ENCODE data around the gene RGR. TPM values are rescaled to one million over a fixed set of nuclear protein-coding genes. Genes with fewer than 3 reads are reported as not detected.

RGR gene
- total and polyA plus RNA-seq, 2 experiments from 2014 or later: not detected

- Mint-ChIP-seq H3K27me3 (ENCODE audit: insufficient read depth, low read depth, poor library complexity) (peaks cover 40% of the 10 kb centered on the region), H3K4me1 (peaks cover 5% of the 10 kb centered on the region), H3K27ac (no peak overlapping the region), H3K36me3 (ENCODE audit: low read depth) (no peaks in the 10 kb centered on the region), H3K9me3 (no peaks in the 10 kb centered on the region), H3K4me3 (no peak overlapping the region)
- Histone ChIP-seq H3K36me3 (ENCODE audit: insufficient read depth) (no peaks in the 10 kb centered on the region), H3K79me2 (replicated peaks; ENCODE audit: insufficient read depth) (no peaks in the 10 kb centered on the region), H3K9me2 (ENCODE audit: insufficient read depth) (no peaks in the 10 kb centered on the region), H3K4me1 (ENCODE audit: insufficient read depth) (peaks cover 3% of the 10 kb centered on the region; the same call in 1 of the 2 replicates), H3F3A (replicated peaks; ENCODE audit: low read depth) (no peaks in the 10 kb centered on the region), H3K27ac (ENCODE audit: low read depth) (no peak overlapping the region), H3K27me3 (ENCODE audit: insufficient read depth) (peaks cover 40% of the 10 kb centered on the region), H2AFZ (no peak overlapping the region), H4K20me1 (replicated peaks; ENCODE audit: insufficient read depth) (no peaks in the 10 kb centered on the region), H3K4me3 (no peak overlapping the region), H3K4me2 (no peak overlapping the region)
- DNase-seq (ENCODE audit: low spot score) (no peak), ATAC-seq (no peak)
- TF ChIP-seq, protein P1, sequence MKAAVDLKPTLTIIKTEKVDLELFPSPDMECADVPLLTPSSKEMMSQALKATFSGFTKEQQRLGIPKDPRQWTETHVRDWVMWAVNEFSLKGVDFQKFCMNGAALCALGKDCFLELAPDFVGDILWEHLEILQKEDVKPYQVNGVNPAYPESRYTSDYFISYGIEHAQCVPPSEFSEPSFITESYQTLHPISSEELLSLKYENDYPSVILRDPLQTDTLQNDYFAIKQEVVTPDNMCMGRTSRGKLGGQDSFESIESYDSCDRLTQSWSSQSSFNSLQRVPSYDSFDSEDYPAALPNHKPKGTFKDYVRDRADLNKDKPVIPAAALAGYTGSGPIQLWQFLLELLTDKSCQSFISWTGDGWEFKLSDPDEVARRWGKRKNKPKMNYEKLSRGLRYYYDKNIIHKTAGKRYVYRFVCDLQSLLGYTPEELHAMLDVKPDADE (IDR thresholded peaks at IDR 0.05): no peak
- TF ChIP-seq, protein P2, sequence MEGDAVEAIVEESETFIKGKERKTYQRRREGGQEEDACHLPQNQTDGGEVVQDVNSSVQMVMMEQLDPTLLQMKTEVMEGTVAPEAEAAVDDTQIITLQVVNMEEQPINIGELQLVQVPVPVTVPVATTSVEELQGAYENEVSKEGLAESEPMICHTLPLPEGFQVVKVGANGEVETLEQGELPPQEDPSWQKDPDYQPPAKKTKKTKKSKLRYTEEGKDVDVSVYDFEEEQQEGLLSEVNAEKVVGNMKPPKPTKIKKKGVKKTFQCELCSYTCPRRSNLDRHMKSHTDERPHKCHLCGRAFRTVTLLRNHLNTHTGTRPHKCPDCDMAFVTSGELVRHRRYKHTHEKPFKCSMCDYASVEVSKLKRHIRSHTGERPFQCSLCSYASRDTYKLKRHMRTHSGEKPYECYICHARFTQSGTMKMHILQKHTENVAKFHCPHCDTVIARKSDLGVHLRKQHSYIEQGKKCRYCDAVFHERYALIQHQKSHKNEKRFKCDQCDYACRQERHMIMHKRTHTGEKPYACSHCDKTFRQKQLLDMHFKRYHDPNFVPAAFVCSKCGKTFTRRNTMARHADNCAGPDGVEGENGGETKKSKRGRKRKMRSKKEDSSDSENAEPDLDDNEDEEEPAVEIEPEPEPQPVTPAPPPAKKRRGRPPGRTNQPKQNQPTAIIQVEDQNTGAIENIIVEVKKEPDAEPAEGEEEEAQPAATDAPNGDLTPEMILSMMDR (conservative IDR thresholded peaks at IDR 0.05; ENCODE audit: low read depth in 2 of 2): no peak
- TF ChIP-seq EZH2phosphoT487 (IDR thresholded peaks at IDR 0.05; ENCODE audit: unreplicated experiment): no peak
- no peak for TF ChIP-seq ZNF462 (CRISPR knock-in tag; IDR thresholded peaks at IDR 0.05)
- TF ChIP-seq STAT1 (IDR thresholded peaks at IDR 0.05; ENCODE audit: unreplicated experiment): no peak
These were observed 47.9 kb upstream of the RGR start for GRCh38 chr10:84196941-84197340.
